Astrocyte (in vitro differentiated cells and primary cell): ENCODE measurements around the gene DCAF5.

Experiments
- EZH2 ChIP-seq: IDR thresholded peaks from 2 replicates; pipeline ENCODE4 v1.6.1; 2012; ENCODE audit warnings: mild to moderate bottlenecking, low read length, inconsistent platforms; ENCODE audit not compliant: insufficient read depth
- TF ChIP-seq, protein P1 (sequence below): IDR thresholded peaks from 2 replicates; pipeline ENCODE4 v1.5.1; 2011; ENCODE audit warnings: low read depth, mild to moderate bottlenecking, inconsistent platforms, low read length, moderate library complexity; ENCODE audit not compliant: insufficient read depth

GRCh38 chr14:69004731-69005431 is 148.0 kb downstream of the DCAF5 start:
- TF ChIP-seq, protein P1, sequence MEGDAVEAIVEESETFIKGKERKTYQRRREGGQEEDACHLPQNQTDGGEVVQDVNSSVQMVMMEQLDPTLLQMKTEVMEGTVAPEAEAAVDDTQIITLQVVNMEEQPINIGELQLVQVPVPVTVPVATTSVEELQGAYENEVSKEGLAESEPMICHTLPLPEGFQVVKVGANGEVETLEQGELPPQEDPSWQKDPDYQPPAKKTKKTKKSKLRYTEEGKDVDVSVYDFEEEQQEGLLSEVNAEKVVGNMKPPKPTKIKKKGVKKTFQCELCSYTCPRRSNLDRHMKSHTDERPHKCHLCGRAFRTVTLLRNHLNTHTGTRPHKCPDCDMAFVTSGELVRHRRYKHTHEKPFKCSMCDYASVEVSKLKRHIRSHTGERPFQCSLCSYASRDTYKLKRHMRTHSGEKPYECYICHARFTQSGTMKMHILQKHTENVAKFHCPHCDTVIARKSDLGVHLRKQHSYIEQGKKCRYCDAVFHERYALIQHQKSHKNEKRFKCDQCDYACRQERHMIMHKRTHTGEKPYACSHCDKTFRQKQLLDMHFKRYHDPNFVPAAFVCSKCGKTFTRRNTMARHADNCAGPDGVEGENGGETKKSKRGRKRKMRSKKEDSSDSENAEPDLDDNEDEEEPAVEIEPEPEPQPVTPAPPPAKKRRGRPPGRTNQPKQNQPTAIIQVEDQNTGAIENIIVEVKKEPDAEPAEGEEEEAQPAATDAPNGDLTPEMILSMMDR, result no peak
- no peak for TF ChIP-seq EZH2
